Endodermal cell (in vitro differentiated cells): Measurements from ENCODE around the gene KRTAP10-3. TPM values are rescaled to one million over a fixed set of nuclear protein-coding genes. Genes with fewer than 3 reads are reported as not detected.

Experiments used
- DNase-seq: peaks from one replicate; pipeline ENCODE4 v3.0.0-alpha.2; 2017
- H3K27ac ChIP-seq: 2 replicates; pipeline ENCODE4 v1.5.1; 2013; ENCODE audit warnings: mild to moderate bottlenecking, low read depth, low read length, moderate library complexity
- H3K27me3 ChIP-seq: 2 replicates; pipeline ENCODE4 v1.6.1; 2013; ENCODE audit warnings: mild to moderate bottlenecking, low read length, moderate library complexity; ENCODE audit not compliant: insufficient read depth, control insufficient read depth, poor library complexity, severe bottlenecking
- H3K36me3 ChIP-seq: 2 replicates; pipeline ENCODE4 v1.7.0; 2013; ENCODE audit warnings: mild to moderate bottlenecking, low read length, moderate library complexity; ENCODE audit not compliant: control insufficient read depth, insufficient read depth
- H3K4me1 ChIP-seq: one replicate; pipeline ENCODE4 v1.7.0; 2013; ENCODE audit warnings: low read length; ENCODE audit not compliant: control insufficient read depth, insufficient read depth
- H3K4me3 ChIP-seq: 2 replicates; pipeline ENCODE4 v1.5.1; 2013; ENCODE audit warnings: mild to moderate bottlenecking, low read length, moderate library complexity
- H3K9ac ChIP-seq: 2 replicates; pipeline ENCODE4 v1.6.1; 2013; ENCODE audit warnings: mild to moderate bottlenecking, low read length, moderate library complexity; ENCODE audit not compliant: poor library complexity, severe bottlenecking; ENCODE audit errors: extremely low read depth
- H3K9me3 ChIP-seq: 2 replicates; pipeline ENCODE4 v1.6.1; 2013; ENCODE audit warnings: mild to moderate bottlenecking, low read length, moderate library complexity; ENCODE audit not compliant: control insufficient read depth
- H3K27ac Mint-ChIP-seq: 2 replicates; pipeline ENCODE4 v1.8.0; 2020; ENCODE audit warnings: mixed read lengths
- H3K27me3 Mint-ChIP-seq: 2 replicates; pipeline ENCODE4 v1.8.0; 2021; ENCODE audit warnings: mild to moderate bottlenecking, mixed read lengths; ENCODE audit not compliant: insufficient read depth
- H3K36me3 Mint-ChIP-seq: 2 replicates; pipeline ENCODE4 v1.8.0; 2020; ENCODE audit warnings: low read depth, mixed read lengths
- H3K4me1 Mint-ChIP-seq: 2 replicates; pipeline ENCODE4 v1.8.0; 2020; ENCODE audit warnings: mixed read lengths
- H3K4me3 Mint-ChIP-seq: 2 replicates; pipeline ENCODE4 v1.8.0; 2020; ENCODE audit warnings: mild to moderate bottlenecking, moderate library complexity, mixed read lengths
- H3K9me3 Mint-ChIP-seq: 2 replicates; pipeline ENCODE4 v1.8.0; 2020; ENCODE audit warnings: mild to moderate bottlenecking, mixed read lengths
- WGBS, 2 experiments: methylation state at CpG; one replicate each; pipeline versions ENCODE4 v1.1.5 to v1.1.7; 2013; ENCODE audit warnings: missing lambda C conversion rate in 2 of 2, mixed read lengths in 1 of 2; ENCODE audit not compliant: insufficient coverage in 1 of 2, insufficient read length in 1 of 2; 5-methylcytosine and 5-hydroxymethylcytosine counted together
- total RNA-seq, 2 donors: library from RNA; stranded (reverse); fragmentation: NEBNext Ultra II Directional in 1 of 2; extraction: Animal tissue kit (Norgen Biotek cat#: 25700) in 1 of 2; gene quantifications; 2 replicates in 1 of 2; 3 replicates in 1 of 2; pipeline ENCODE4 v1.2.1, GENCODE V29; 2021
- TF ChIP-seq, protein P1 (sequence below): fragments of 200-600 bp; sonication (generic); conservative IDR thresholded peaks from 2 replicates; pipeline ENCODE4 v1.5.0; 2021; ENCODE audit warnings: antibody characterized with exemption, mild to moderate bottlenecking

Gene KRTAP10-3
- total RNA-seq, 2 donors from 2014 or later: not detected

GRCh38 chr21:44540741-44541288 is 17.8 kb downstream of the KRTAP10-3 start:
- H3K4me1 Mint-ChIP-seq: no peaks in the 10 kb centered on the region
- H3K4me3 Mint-ChIP-seq: no peak overlapping the region
- WGBS, 2 experiments: 91 to 94% methylated on average over 6 to 11 of the region's 11 CpGs
- peaks cover 5% of the 10 kb centered on the region for H3K9me3 Mint-ChIP-seq
- H3K4me1 ChIP-seq: no peaks in the 10 kb centered on the region
- no peak overlapping the region for H3K9ac ChIP-seq
- no peak overlapping the region for H3K27ac Mint-ChIP-seq
- no peaks in the 10 kb centered on the region for H3K9me3 ChIP-seq
- no peak for DNase-seq
- H3K36me3 ChIP-seq: no peaks in the 10 kb centered on the region
- H3K4me3 ChIP-seq: no peak overlapping the region
- no peaks in the 10 kb centered on the region for H3K27me3 ChIP-seq
- TF ChIP-seq, protein P1, sequence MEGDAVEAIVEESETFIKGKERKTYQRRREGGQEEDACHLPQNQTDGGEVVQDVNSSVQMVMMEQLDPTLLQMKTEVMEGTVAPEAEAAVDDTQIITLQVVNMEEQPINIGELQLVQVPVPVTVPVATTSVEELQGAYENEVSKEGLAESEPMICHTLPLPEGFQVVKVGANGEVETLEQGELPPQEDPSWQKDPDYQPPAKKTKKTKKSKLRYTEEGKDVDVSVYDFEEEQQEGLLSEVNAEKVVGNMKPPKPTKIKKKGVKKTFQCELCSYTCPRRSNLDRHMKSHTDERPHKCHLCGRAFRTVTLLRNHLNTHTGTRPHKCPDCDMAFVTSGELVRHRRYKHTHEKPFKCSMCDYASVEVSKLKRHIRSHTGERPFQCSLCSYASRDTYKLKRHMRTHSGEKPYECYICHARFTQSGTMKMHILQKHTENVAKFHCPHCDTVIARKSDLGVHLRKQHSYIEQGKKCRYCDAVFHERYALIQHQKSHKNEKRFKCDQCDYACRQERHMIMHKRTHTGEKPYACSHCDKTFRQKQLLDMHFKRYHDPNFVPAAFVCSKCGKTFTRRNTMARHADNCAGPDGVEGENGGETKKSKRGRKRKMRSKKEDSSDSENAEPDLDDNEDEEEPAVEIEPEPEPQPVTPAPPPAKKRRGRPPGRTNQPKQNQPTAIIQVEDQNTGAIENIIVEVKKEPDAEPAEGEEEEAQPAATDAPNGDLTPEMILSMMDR: no peak
- H3K27me3 Mint-ChIP-seq: no peaks in the 10 kb centered on the region
- H3K36me3 Mint-ChIP-seq: no peaks in the 10 kb centered on the region
- H3K27ac ChIP-seq: no peak overlapping the region

- no peaks in the 10 kb centered on the region for H3K9me3 ChIP-seq
- Mint-ChIP-seq H3K36me3 (no peaks in the 10 kb centered on the region), H3K27me3 (no peaks in the 10 kb centered on the region), H3K9me3 (no peaks in the 10 kb centered on the region), H3K4me1 (no peaks in the 10 kb centered on the region), H3K4me3 (no peak within 1 kb of the TSS), H3K27ac (no peak within 1 kb of the TSS)
- H3K9ac ChIP-seq: no peak within 1 kb of the TSS
- no peak within 1 kb of the TSS for H3K4me3 ChIP-seq
- TF ChIP-seq, protein P1: no peak
- no peaks in the 10 kb centered on the region for H3K27me3 ChIP-seq
- no peaks in the 10 kb centered on the region for H3K36me3 ChIP-seq
- 86 to 89% methylated on average over 15 to 21 of the region's 21 CpGs for WGBS, 2 experiments
- H3K27ac ChIP-seq: no peak within 1 kb of the TSS
- H3K4me1 ChIP-seq: no peaks in the 10 kb centered on the region
- no peak for DNase-seq
Observed at GRCh38 chr21:44539991-44540666, 18.5 kb downstream of the KRTAP10-3 start, which contains the start of gene KRTAP10-1. TSS of gene KRTAP10-1 (minus strand) at chr21:44540195. CDS start at chr21:44540150, 45 bp downstream.

- H3K27me3 ChIP-seq: no peaks in the 10 kb centered on the region
- no peak for DNase-seq
- Mint-ChIP-seq H3K36me3 (no peaks in the 10 kb centered on the region), H3K9me3 (no peaks in the 10 kb centered on the region), H3K27ac (no peak overlapping the region), H3K27me3 (no peaks in the 10 kb centered on the region), H3K4me1 (no peaks in the 10 kb centered on the region), H3K4me3 (no peak overlapping the region)
- 79 to 86% methylated on average over 8 to 14 of the region's 14 CpGs for WGBS, 2 experiments
- no peaks in the 10 kb centered on the region for H3K4me1 ChIP-seq
- no peak overlapping the region for H3K9ac ChIP-seq
- H3K4me3 ChIP-seq: no peak overlapping the region
- no peaks in the 10 kb centered on the region for H3K36me3 ChIP-seq
- no peak overlapping the region for H3K27ac ChIP-seq
- TF ChIP-seq, protein P1: no peak
- no peaks in the 10 kb centered on the region for H3K9me3 ChIP-seq
Observed at GRCh38 chr21:44539046-44539445, 19.5 kb downstream of the KRTAP10-3 start.
